ENCODE data around the gene TMCO2. TPM values are rescaled to one million over a fixed set of nuclear protein-coding genes. Genes with fewer than 3 reads are reported as not detected.

The TMCO2 gene
- total RNA-seq = not detected
- polyA plus RNA-seq (2013, experiment 1 of 2) = not detected
- not detected for polyA plus RNA-seq (2013, experiment 2 of 2)
- long read RNA-seq, experiment 1 = 0 reads
- long read RNA-seq, experiment 2 = 0 reads
- long read RNA-seq, experiment 3 = 0 reads
- long read RNA-seq, experiment 4 = 0 reads

DNA sequence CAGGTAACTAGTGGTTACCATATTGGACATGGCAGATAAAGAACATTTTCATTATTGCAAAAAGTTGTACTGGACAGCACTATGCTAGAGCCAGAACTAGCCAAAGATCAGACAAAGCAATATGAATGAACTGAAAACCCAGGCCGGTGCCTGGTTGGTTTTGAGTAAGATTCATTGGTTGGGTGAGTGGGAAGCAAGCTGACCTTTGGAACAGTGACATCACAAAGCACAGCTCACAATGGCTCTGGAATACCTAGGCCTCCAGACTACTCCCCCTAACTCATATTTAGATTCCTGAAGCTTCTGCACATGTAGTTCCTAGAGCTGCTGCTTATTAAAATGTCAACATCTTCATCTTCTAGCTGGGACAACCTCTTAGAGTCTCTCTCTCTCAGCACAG is at the start of gene TMCO2:
Gene TMCO2 (plus strand): TSS at position 283 of the 400 bp plus-strand sequence. CDS start 57 bp downstream, at position 340.
- H3K27me3 Mint-ChIP-seq (ENCODE audit: insufficient read depth) = no peaks in the 10 kb centered on the region

DNA sequence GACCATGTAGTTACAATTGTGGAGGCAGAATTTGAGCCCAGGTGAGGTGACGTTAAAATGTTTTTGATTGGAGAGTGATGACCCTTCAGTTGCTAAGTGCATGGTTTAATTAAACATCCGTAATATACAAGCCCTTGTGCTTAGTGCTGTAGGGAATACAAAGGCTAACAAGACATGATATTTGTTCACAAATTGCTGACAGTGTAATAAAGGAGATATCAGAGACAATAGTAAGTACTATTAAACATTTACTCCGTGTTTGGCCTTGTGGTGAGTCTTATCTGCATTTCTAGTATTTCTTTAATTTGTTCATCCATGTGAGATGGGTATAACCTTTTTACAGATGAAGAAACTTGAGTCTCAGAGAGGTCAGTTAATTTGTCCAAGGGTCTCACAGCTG is 48.6 kb upstream of the TMCO2 start:
- no peaks in the 10 kb centered on the region for H3K4me1 Mint-ChIP-seq
- Histone ChIP-seq H3K27ac (ENCODE audit: low read depth, low read length) (no peak overlapping the region), H3K4me1 (ENCODE audit: control insufficient read depth, insufficient read depth, low read length) (no peaks in the 10 kb centered on the region), H3K27me3 (ENCODE audit: control insufficient read depth, insufficient read depth, low read length, poor library complexity, severe bottlenecking) (no peaks in the 10 kb centered on the region), H3K9me3 (ENCODE audit: control insufficient read depth, low read length) (no peaks in the 10 kb centered on the region), H3K36me3 (ENCODE audit: control insufficient read depth, insufficient read depth, low read length) (peaks cover 50% of the 10 kb centered on the region), H3K9ac (ENCODE audit: extremely low read depth, low read length, poor library complexity, severe bottlenecking) (no peak overlapping the region), H3K4me3 (ENCODE audit: low read length) (no peak overlapping the region)
- H3K36me3 Mint-ChIP-seq (ENCODE audit: low read depth) = peaks cover 35% of the 10 kb centered on the region
- TF ChIP-seq, protein P1, sequence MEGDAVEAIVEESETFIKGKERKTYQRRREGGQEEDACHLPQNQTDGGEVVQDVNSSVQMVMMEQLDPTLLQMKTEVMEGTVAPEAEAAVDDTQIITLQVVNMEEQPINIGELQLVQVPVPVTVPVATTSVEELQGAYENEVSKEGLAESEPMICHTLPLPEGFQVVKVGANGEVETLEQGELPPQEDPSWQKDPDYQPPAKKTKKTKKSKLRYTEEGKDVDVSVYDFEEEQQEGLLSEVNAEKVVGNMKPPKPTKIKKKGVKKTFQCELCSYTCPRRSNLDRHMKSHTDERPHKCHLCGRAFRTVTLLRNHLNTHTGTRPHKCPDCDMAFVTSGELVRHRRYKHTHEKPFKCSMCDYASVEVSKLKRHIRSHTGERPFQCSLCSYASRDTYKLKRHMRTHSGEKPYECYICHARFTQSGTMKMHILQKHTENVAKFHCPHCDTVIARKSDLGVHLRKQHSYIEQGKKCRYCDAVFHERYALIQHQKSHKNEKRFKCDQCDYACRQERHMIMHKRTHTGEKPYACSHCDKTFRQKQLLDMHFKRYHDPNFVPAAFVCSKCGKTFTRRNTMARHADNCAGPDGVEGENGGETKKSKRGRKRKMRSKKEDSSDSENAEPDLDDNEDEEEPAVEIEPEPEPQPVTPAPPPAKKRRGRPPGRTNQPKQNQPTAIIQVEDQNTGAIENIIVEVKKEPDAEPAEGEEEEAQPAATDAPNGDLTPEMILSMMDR (conservative IDR thresholded peaks at IDR 0.05) = no peak
- 83 to 90% methylated on average over 1 to 3 of the region's 3 CpGs for WGBS, 2 experiments (ENCODE audit: insufficient coverage in 1 of 2, insufficient read length in 1 of 2)
- H3K9me3 Mint-ChIP-seq = no peaks in the 10 kb centered on the region
- H3K27ac Mint-ChIP-seq = no peak overlapping the region
- H3K4me3 Mint-ChIP-seq = no peak overlapping the region
- no peaks in the 10 kb centered on the region for H3K27me3 Mint-ChIP-seq (ENCODE audit: insufficient read depth)
- DNase-seq = no peak

More for the DNA sequence above, at the start of gene TMCO2:
- Histone ChIP-seq H3K36me3 (ENCODE audit: control insufficient read depth, insufficient read depth, low read length) (no peaks in the 10 kb centered on the region), H3K9ac (ENCODE audit: extremely low read depth, low read length, poor library complexity, severe bottlenecking) (no peak within 1 kb of the TSS), H3K27ac (ENCODE audit: low read depth, low read length) (no peak within 1 kb of the TSS), H3K9me3 (ENCODE audit: control insufficient read depth, low read length) (no peaks in the 10 kb centered on the region), H3K4me3 (ENCODE audit: low read length) (no peak within 1 kb of the TSS), H3K27me3 (ENCODE audit: control insufficient read depth, insufficient read depth, low read length, poor library complexity, severe bottlenecking) (no peaks in the 10 kb centered on the region), H3K4me1 (ENCODE audit: control insufficient read depth, insufficient read depth, low read length) (no peaks in the 10 kb centered on the region)
- Mint-ChIP-seq H3K27ac (no peak within 1 kb of the TSS), H3K36me3 (ENCODE audit: low read depth) (no peaks in the 10 kb centered on the region), H3K9me3 (no peaks in the 10 kb centered on the region), H3K4me3 (no peak within 1 kb of the TSS), H3K4me1 (peaks cover 7% of the 10 kb centered on the region)
- WGBS, 2 experiments (ENCODE audit: insufficient coverage in 1 of 2, insufficient read length in 1 of 2) = 72% methylated on average over 1 of the region's 1 CpG; no CpG with 5 or more reads in 1 of the 2 experiments
- TF ChIP-seq, protein P1 (conservative IDR thresholded peaks at IDR 0.05) = no peak
- no peak for DNase-seq

DNA sequence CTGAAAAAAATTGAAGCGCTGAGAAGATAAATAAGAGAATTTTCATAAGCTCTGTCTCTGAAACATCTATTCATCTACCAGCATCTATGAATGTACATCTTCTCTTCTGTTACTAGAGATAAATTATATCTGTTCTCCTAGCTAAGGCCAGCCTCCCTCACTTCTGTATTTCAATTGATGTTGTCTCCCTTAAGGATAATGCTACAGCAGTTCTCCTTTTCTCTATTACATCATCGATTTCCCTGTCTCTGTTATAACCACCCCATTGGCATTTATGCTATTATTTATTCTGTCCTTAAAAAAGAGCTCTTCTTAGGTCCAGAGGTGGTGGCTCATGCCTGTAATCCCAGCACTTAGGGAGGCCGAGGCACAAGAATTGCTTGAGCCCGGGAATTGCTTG is 42.9 kb upstream of the TMCO2 start:
- peaks cover 41% of the 10 kb centered on the region for H3K36me3 Mint-ChIP-seq (ENCODE audit: low read depth)
- H3K36me3 ChIP-seq (ENCODE audit: control insufficient read depth, insufficient read depth, low read length) = peaks cover 41% of the 10 kb centered on the region
- no peak overlapping the region for H3K4me3 ChIP-seq (ENCODE audit: low read length)
- TF ChIP-seq, protein P1 (conservative IDR thresholded peaks at IDR 0.05) = no peak
- no peaks in the 10 kb centered on the region for H3K9me3 Mint-ChIP-seq
- H3K9ac ChIP-seq (ENCODE audit: extremely low read depth, low read length, poor library complexity, severe bottlenecking) = no peak overlapping the region
- no peak overlapping the region for H3K27ac Mint-ChIP-seq
- peaks cover 6% of the 10 kb centered on the region for H3K4me1 ChIP-seq (ENCODE audit: control insufficient read depth, insufficient read depth, low read length)
- no peaks in the 10 kb centered on the region for H3K9me3 ChIP-seq (ENCODE audit: control insufficient read depth, low read length)
- H3K4me3 Mint-ChIP-seq = no peak overlapping the region
- no peaks in the 10 kb centered on the region for H3K27me3 ChIP-seq (ENCODE audit: control insufficient read depth, insufficient read depth, low read length, poor library complexity, severe bottlenecking)
- no peaks in the 10 kb centered on the region for H3K4me1 Mint-ChIP-seq
- DNase-seq = no peak
- H3K27me3 Mint-ChIP-seq (ENCODE audit: insufficient read depth) = no peaks in the 10 kb centered on the region
- H3K27ac ChIP-seq (ENCODE audit: low read depth, low read length) = no peak overlapping the region
- WGBS, 2 experiments (ENCODE audit: insufficient coverage in 1 of 2, insufficient read length in 1 of 2) = 94 to 96% methylated on average over 3 to 4 of the region's 4 CpGs

Data from endodermal cell (in vitro differentiated cells).